SK-N-SH treated with all-trans-retinoic acid at 6 μM for 48 hours (cell line): ENCODE measurements around the gene TWF2.

Experiments used
- ATAC-seq: fragments of 200-7000 bp; cut with Tn5 transposase; 3 replicates; pipeline ENCODE4 v1.9.1; 2020; ENCODE audit warnings: mild to moderate bottlenecking, moderate library complexity
- ARNTL ChIP-seq: fragments of 450-650 bp; formaldehyde crosslinking; IDR thresholded peaks from 2 replicates; pipeline ENCODE4 v1.5.0; 2020; ENCODE audit warnings: low read depth, mild to moderate bottlenecking, moderate library complexity, borderline replicate concordance
- BACH2 ChIP-seq: fragments of 250-450 bp; sonication (Bioruptor Pico); IDR thresholded peaks from 2 replicates; pipeline ENCODE4 v1.9.0; 2021; ENCODE audit warnings: mild to moderate bottlenecking, borderline replicate concordance
- CREB5 ChIP-seq: fragments of 250-450 bp; sonication (Bioruptor Pico); IDR thresholded peaks from 2 replicates; pipeline ENCODE4 v1.5.1; 2020; ENCODE audit warnings: low read depth, mild to moderate bottlenecking, moderate library complexity
- CSDC2 ChIP-seq: fragments of 250-450 bp; sonication (Bioruptor Pico); IDR thresholded peaks from 2 replicates; pipeline ENCODE4 v1.5.0; 2020; ENCODE audit warnings: mild to moderate bottlenecking, moderate library complexity
- CSRNP3 ChIP-seq: fragments of 250-450 bp; sonication (Bioruptor Pico); IDR thresholded peaks from 2 replicates; pipeline ENCODE4 v1.5.1; 2021; ENCODE audit warnings: mild to moderate bottlenecking, moderate library complexity
- ESRRG ChIP-seq: fragments of 250-450 bp; sonication (Bioruptor Pico); IDR thresholded peaks from 2 replicates; pipeline ENCODE4 v1.6.1; 2021; ENCODE audit warnings: mild to moderate bottlenecking
- ISL1 ChIP-seq: fragments of 250-450 bp; sonication (Bioruptor Pico); IDR thresholded peaks from 2 replicates; pipeline ENCODE4 v2.1.2; 2022; ENCODE audit warnings: mild to moderate bottlenecking, moderate library complexity
- OSR1 ChIP-seq: fragments of 250-450 bp; sonication (Bioruptor Pico); IDR thresholded peaks from 2 replicates; pipeline ENCODE4 v1.8.0; 2022; ENCODE audit warnings: moderate library complexity, mild to moderate bottlenecking, inconsistent platforms
- PATZ1 ChIP-seq: fragments of 250-450 bp; sonication (Bioruptor Pico); IDR thresholded peaks from 2 replicates; pipeline ENCODE4 v1.8.0; 2020; ENCODE audit warnings: mild to moderate bottlenecking, moderate library complexity, borderline replicate concordance
- POU6F1 ChIP-seq: fragments of 250-450 bp; sonication (Bioruptor Pico); IDR thresholded peaks from 2 replicates; pipeline ENCODE4 v1.8.0; 2021; ENCODE audit warnings: low read depth, mild to moderate bottlenecking, moderate library complexity, borderline replicate concordance
- PPARA ChIP-seq: fragments of 250-450 bp; sonication (Bioruptor Pico); IDR thresholded peaks from 2 replicates; pipeline ENCODE4 v1.5.0; 2020; ENCODE audit warnings: mild to moderate bottlenecking, borderline replicate concordance
- RARB ChIP-seq: fragments of 250-450 bp; sonication (Bioruptor Pico); IDR thresholded peaks from 2 replicates; pipeline ENCODE4 v1.8.0; 2021; ENCODE audit warnings: mild to moderate bottlenecking, moderate library complexity
- SNAI2 ChIP-seq: fragments of 250-450 bp; sonication (Bioruptor Pico); IDR thresholded peaks from 2 replicates; pipeline ENCODE4 v1.5.0; 2020; ENCODE audit warnings: mild to moderate bottlenecking, moderate library complexity
- TCF4 ChIP-seq: fragments of 250-450 bp; sonication (Bioruptor Pico); IDR thresholded peaks from 2 replicates; pipeline ENCODE4 v1.8.0; 2021; ENCODE audit warnings: mild to moderate bottlenecking, moderate library complexity, borderline replicate concordance
- TOX ChIP-seq: fragments of 250-450 bp; sonication (Bioruptor Pico); IDR thresholded peaks from 2 replicates; pipeline ENCODE4 v1.8.0; 2021; ENCODE audit warnings: mild to moderate bottlenecking, moderate library complexity, borderline replicate concordance
- TSHZ2 ChIP-seq: fragments of 250-450 bp; sonication (Bioruptor Pico); IDR thresholded peaks from 2 replicates; pipeline ENCODE4 v1.5.0; 2020; ENCODE audit warnings: mild to moderate bottlenecking, moderate library complexity
- ZC3H10 ChIP-seq: fragments of 250-450 bp; sonication (Bioruptor Pico); IDR thresholded peaks from 2 replicates; pipeline ENCODE4 v1.5.1; 2021; ENCODE audit warnings: mild to moderate bottlenecking, moderate library complexity
- ZFP3 ChIP-seq: fragments of 250-450 bp; sonication (Bioruptor Pico); IDR thresholded peaks from 2 replicates; pipeline ENCODE4 v1.5.0; 2020; ENCODE audit warnings: mild to moderate bottlenecking, moderate library complexity
- ZFP30 ChIP-seq: fragments of 450-650 bp; formaldehyde crosslinking; IDR thresholded peaks from 2 replicates; pipeline ENCODE4 v1.5.0; 2022; ENCODE audit warnings: mild to moderate bottlenecking, moderate library complexity
- ZNF565 ChIP-seq: fragments of 450-650 bp; formaldehyde crosslinking; conservative IDR thresholded peaks from 2 replicates; pipeline ENCODE4 v1.5.0; 2020; ENCODE audit warnings: low read depth, mild to moderate bottlenecking, moderate library complexity
- ZNF70 ChIP-seq: fragments of 450-650 bp; formaldehyde crosslinking; IDR thresholded peaks from 2 replicates; pipeline ENCODE4 v1.5.0; 2020; ENCODE audit warnings: mild to moderate bottlenecking, moderate library complexity
- ZNF8 ChIP-seq: fragments of 450-650 bp; formaldehyde crosslinking; IDR thresholded peaks from 2 replicates; pipeline ENCODE4 v1.5.0; 2020; ENCODE audit warnings: mild to moderate bottlenecking, moderate library complexity

TWF2 gene

GRCh38 chr3:52253314-52254304, 14.7 kb upstream of the TWF2 start:
- TF ChIP-seq PPARA (CRISPR knock-in tag) (no peak), ZNF70 (CRISPR knock-in tag) (no peak), ZNF8 (no peak), CREB5 (no peak), ARNTL (CRISPR knock-in tag) (no peak), ZNF565 (CRISPR knock-in tag) (no peak), RARB (CRISPR knock-in tag) (no peak), TCF4 (CRISPR knock-in tag) (no peak), ZFP30 (CRISPR knock-in tag) (no peak), CSRNP3 (CRISPR knock-in tag) (no peak), BACH2 (CRISPR knock-in tag) (no peak), ZC3H10 (CRISPR knock-in tag) (no peak), POU6F1 (CRISPR knock-in tag) (no peak)

GRCh38 chr3:52250122-52250521, 11.2 kb upstream of the TWF2 start:
- no peak for TF ChIP-seq ZNF70 (CRISPR knock-in tag)
- no peak for TF ChIP-seq TOX
- TF ChIP-seq ZFP3 (CRISPR knock-in tag), result no peak
- TF ChIP-seq ZNF565 (CRISPR knock-in tag), result no peak
- no peak for TF ChIP-seq ISL1 (CRISPR knock-in tag)
- TF ChIP-seq CSDC2, result no peak
- TF ChIP-seq PATZ1, result no peak
- no peak for TF ChIP-seq RARB (CRISPR knock-in tag)
- no peak for TF ChIP-seq POU6F1 (CRISPR knock-in tag)
- no peak for ATAC-seq

More at GRCh38 chr3:52253314-52254304, 14.7 kb upstream of the TWF2 start:
- ATAC-seq, result no peak

- TF ChIP-seq ZNF8 (no peak), SNAI2 (CRISPR knock-in tag) (no peak), TSHZ2 (CRISPR knock-in tag) (no peak), POU6F1 (CRISPR knock-in tag) (no peak), ESRRG (CRISPR knock-in tag) (no peak), ISL1 (CRISPR knock-in tag) (no peak), OSR1 (CRISPR knock-in tag) (no peak)
- ATAC-seq, result no peak
Observed at GRCh38 chr3:52249683-52250082, 10.7 kb upstream of the TWF2 start.
